Measurements from ENCODE around the gene PRDM4. TPM values are rescaled to one million over a fixed set of nuclear protein-coding genes. Genes with fewer than 3 reads are reported as not detected.

Gene PRDM4
- total RNA-seq, 2 donors from 2014 or later, result 20.9 to 25.8 TPM

Other genes starting within 250 kb of the PRDM4 start
- 10 to 100 TPM; 28.0 to 59.2 TPM for gene PWP1, start 75.3 kb downstream of the PRDM4 start, total RNA-seq
- gene ASCL4, start 13.6 kb upstream of the PRDM4 start, total RNA-seq, result not detected